ENCODE measurements around the gene CASP2.

The CASP2 gene

DNA sequence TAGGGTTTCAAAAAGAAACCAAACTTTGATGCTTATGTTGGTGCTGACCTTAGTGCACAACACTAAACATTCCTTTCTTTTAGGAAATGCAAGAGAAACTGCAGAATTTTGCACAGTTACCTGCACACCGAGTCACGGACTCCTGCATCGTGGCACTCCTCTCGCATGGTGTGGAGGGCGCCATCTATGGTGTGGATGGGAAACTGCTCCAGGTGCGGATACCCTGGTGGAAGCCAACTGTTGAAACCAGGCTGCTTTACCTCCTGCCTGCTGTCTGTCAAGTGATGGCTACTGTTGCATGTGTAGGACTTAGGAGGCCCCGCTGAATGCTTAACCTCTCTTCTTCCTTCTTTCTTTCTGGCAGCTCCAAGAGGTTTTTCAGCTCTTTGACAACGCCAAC, 11.7 kb downstream of the CASP2 start:
- DNase-seq, result no peak

GRCh38 chr7:143300959-143301935, 13.1 kb downstream of the CASP2 start:
- DNase-seq, result no peak

DNA sequence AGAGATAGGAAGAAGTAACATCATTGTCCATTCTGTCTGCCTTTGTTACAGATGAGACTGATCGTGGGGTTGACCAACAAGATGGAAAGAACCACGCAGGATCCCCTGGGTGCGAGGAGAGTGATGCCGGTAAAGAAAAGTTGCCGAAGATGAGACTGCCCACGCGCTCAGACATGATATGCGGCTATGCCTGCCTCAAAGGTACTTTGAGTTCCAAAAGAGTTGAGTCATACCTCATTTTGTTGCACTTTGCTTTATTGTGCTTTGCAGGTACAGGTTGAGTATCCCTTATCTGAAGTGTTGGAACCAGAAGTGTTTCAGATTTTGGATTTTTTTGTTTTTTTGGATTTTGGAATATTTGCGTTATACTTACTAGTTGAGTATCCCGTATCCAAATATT, 15.6 kb downstream of the CASP2 start:
- no peak for DNase-seq

GRCh38 chr7:143304938-143305337, 16.8 kb downstream of the CASP2 start:
- no peak for DNase-seq

DNA sequence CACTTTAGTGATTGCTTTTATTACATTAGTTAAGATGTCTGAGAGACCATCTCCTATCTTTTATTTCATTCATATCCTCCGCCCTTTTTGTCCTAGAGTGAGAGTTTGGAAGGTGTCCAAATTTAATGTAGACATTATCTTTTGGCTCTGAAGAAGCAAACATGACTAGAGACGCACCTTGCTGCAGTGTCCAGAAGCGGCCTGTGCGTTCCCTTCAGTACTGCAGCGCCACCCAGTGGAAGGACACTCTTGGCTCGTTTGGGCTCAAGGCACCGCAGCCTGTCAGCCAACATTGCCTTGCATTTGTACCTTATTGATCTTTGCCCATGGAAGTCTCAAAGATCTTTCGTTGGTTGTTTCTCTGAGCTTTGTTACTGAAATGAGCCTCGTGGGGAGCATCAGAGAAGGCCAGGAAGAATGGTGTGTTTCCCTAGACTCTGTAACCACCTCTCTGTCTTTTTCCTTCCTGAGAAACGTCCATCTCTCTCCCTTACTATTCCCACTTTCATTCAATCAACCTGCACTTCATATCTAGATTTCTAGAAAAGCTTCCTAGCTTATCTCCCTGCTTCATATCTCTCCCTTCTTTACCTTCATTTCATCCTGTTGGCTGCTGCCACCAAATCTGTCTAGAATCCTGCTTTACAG, 17.4 kb downstream of the CASP2 start:
- no peak for DNase-seq

DNA sequence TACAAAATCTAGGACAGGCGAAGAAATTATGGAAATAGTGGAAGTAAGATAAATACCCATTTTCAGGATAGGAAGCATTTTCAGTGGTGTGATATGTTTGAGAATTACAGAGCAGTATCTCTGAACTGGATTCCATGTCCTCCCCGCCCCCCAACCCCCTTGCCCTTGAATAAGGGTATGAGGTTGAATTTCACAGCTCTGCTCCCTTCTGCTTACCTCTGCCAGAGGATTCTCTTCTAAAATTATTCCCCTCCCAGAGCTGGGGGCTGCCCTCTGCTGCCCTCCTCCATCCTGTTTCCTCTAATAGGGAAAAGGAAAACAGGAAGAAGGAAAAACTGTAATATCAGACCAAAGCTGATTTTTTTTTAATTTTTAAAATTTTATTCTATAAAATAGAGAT, 20.5 kb downstream of the CASP2 start:
- DNase-seq, result no peak

- no peak for DNase-seq
These were observed 26.0 kb downstream of the CASP2 start for GRCh38 chr7:143314127-143314526.

- DNase-seq, result no peak
These were observed 27.6 kb downstream of the CASP2 start, which contains the start of gene CLCN1 for GRCh38 chr7:143315776-143316175. Gene CLCN1 (plus strand): TSS chr7:143316111. CDS start chr7:143316213, 102 bp downstream.

GRCh38 chr7:143316492-143316891, 28.3 kb downstream of the CASP2 start:
- no peak for DNase-seq

GRCh38 chr7:143318661-143319060, 30.5 kb downstream of the CASP2 start:
- DNase-seq, result no peak

- DNase-seq, result no peak
These were observed 32.5 kb downstream of the CASP2 start for GRCh38 chr7:143320620-143321019.

- DNase-seq, result no peak
These were observed 33.1 kb downstream of the CASP2 start for GRCh38 chr7:143321242-143321641.

GRCh38 chr7:143321734-143322133, 33.6 kb downstream of the CASP2 start:
- DNase-seq, result no peak

DNA sequence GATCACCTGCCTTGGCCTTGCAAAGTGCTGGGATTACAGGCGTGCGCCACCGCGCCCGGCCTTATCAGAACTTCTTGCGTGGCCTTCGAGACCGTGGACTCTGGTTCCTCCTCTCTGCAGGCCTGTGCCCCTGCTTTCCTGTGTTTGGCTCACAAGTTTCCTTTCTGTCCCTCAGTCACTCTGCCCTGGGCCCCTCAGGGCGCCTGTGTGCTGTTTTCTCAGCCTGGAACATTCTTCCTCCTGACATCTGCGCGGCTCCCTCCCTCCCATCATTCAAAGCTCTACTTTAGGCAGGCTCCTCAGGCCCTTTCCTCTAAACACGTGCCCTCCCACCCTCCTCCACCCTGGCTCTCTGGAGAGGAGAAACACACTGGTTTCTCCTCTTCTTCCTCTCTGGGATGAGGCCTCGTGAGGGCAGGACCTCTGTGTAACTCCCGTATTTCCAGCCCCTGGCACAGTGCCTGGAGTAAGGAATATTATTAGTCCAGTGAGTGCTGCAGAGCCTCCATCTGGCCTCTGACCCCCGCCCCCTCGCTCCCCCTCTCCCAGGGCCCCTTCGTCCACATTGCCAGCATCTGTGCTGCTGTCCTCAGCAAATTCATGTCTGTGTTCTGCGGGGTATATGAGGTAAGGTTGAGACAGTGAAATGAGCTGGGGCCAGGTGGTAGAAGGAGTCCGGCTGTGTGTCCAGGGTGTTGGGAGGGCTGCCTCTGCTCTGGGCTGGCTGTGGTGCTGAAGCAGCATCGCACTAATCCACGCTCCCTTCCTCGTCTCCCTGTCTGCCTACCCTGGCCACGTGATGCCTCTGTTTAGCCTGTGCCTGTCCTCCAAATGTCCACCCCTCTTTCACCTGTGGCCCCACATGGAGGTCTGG, 34.8 kb downstream of the CASP2 start:
- DNase-seq, result no peak

- no peak for DNase-seq
These were observed 35.5 kb downstream of the CASP2 start for GRCh38 chr7:143323653-143324052.

DNA sequence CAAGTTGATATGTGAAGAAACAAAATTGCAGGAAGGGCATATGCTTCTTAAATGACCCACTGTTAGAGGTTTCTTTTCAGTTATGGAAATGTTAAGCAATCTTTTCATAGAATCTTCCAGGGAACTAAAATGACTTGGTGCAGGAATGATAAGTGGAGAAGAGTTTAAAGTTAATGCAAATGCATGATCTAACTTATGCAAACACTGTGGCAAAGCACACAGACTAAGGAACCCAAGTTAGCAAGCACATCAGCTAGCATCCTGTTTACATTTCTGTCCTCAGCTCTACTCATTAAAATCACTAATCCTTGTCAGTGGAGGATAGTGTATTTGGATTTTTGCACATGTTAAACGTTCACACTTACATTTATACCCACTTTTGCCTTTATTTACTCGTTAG, 37.1 kb downstream of the CASP2 start:
- DNase-seq, result no peak

GRCh38 chr7:143327903-143328302, 39.8 kb downstream of the CASP2 start:
- no peak for DNase-seq

GRCh38 chr7:143329471-143330170, 41.5 kb downstream of the CASP2 start:
- DNase-seq, result no peak

DNA sequence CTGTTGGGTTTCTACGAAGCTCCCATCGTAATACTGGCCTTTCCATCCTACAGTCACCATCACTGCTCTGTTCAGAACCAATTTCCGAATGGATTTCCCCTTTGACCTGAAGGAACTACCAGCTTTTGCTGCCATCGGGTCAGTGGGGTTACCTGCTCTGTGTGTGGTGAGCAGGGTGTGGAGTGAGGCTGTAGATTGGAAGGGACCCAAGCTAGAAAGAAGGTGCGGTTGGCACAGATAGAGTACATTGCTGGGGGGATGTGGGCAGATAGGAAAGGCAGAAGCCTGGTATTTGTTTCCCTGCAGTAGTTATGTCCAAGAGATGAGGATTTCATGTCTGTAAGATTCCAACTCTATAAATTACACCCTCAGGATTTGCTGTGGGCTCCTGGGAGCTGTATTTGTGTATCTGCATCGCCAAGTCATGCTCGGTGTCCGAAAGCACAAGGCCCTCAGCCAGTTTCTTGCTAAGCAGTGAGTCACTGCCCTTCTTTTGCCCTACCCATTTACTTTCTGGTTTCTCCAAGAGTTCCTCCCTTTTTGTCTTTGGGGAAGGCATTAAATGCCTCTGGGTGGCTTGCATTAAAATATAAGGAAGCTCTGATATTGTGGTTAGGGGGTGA, 43.1 kb downstream of the CASP2 start:
- no peak for DNase-seq

GRCh38 chr7:143334244-143334643, 46.1 kb downstream of the CASP2 start:
- no peak for DNase-seq

DNA sequence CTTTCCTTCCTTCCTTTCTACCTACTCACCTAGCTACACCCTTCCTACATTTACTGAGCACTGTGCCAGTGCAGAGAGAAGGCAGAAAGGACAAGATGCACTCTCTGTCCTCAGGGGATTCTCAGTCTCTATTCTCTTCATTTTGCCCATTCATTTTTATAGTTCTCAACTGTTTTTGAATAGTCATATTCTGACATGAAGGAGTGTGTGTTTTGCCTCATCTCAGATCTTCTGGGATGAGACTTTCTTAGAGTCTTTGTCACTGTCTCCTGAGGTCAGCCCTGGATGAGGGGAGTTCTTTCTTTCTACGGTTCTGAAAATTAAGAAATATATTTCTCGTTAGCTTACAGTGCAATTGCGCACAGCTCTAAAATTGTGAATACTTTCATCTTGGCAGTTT, 49.1 kb downstream of the CASP2 start:
- no peak for DNase-seq

GRCh38 chr7:143341842-143342241, 53.7 kb downstream of the CASP2 start:
- DNase-seq, result no peak

Measured in NCI-H187 treated with DMSO at 0.1 percent for 48 hours (cell line).